Hepatocyte (in vitro differentiated cells): ENCODE measurements around the gene SLC13A2. TPM values are rescaled to one million over a fixed set of nuclear protein-coding genes. Genes with fewer than 3 reads are reported as not detected.

Source experiments
- DNase-seq: peaks from one replicate; pipeline ENCODE4 v3.0.0-alpha.2; 2016; ENCODE audit warnings: low spot score
- H2AFZ ChIP-seq: fragments of 200-600 bp; sonication (generic); 2 replicates; pipeline ENCODE4 v1.6.0; 2016; ENCODE audit warnings: antibody characterized with exemption, mild to moderate bottlenecking
- H3K27ac ChIP-seq: fragments of 200-600 bp; sonication (generic); 2 replicates; pipeline ENCODE4 v1.5.1; 2016; ENCODE audit warnings: mild to moderate bottlenecking
- H3K27me3 ChIP-seq: fragments of 200-600 bp; sonication (generic); 2 replicates; pipeline ENCODE4 v1.6.1; 2016
- H3K36me3 ChIP-seq: fragments of 200-600 bp; sonication (generic); replicated peaks from 2 replicates; pipeline ENCODE4 v1.5.1; 2016; ENCODE audit warnings: low read depth; ENCODE audit not compliant: insufficient read depth
- H3K4me1 ChIP-seq: fragments of 200-600 bp; sonication (generic); 2 replicates; pipeline ENCODE4 v1.5.1; 2016; ENCODE audit warnings: mild to moderate bottlenecking, moderate library complexity; ENCODE audit not compliant: insufficient read depth
- H3K4me2 ChIP-seq: fragments of 200-600 bp; sonication (generic); 2 replicates; pipeline ENCODE4 v1.6.0; 2016
- H3K4me3 ChIP-seq: fragments of 200-600 bp; sonication (generic); 2 replicates; pipeline ENCODE4 v1.5.1; 2016; ENCODE audit warnings: mild to moderate bottlenecking
- H3K79me2 ChIP-seq: fragments of 200-600 bp; sonication (generic); 2 replicates; pipeline ENCODE4 v1.6.0; 2017; ENCODE audit warnings: mild to moderate bottlenecking
- H3K9me2 ChIP-seq: fragments of 200-600 bp; sonication (generic); replicated peaks from 2 replicates; pipeline ENCODE4 v1.6.0; 2017; ENCODE audit warnings: mild to moderate bottlenecking; ENCODE audit not compliant: insufficient read depth
- H3K9me3 ChIP-seq: fragments of 200-600 bp; sonication (generic); 2 replicates; pipeline ENCODE4 v1.5.1; 2016; ENCODE audit warnings: low read depth, mild to moderate bottlenecking
- H4K20me1 ChIP-seq: fragments of 200-600 bp; sonication (generic); 2 replicates; pipeline ENCODE4 v1.6.0; 2016; ENCODE audit warnings: mild to moderate bottlenecking; ENCODE audit not compliant: insufficient read depth, poor library complexity, severe bottlenecking
- EZH2 ChIP-seq: fragments of 200-600 bp; sonication (generic); IDR thresholded peaks from 2 replicates; pipeline ENCODE4 v1.6.1; 2016; ENCODE audit warnings: antibody characterized with exemption, mild to moderate bottlenecking, borderline replicate concordance
- EZH2phosphoT487 ChIP-seq: fragments of 200-600 bp; sonication (generic); IDR thresholded peaks from one replicate; pipeline ENCODE4 v1.6.1; 2018; ENCODE audit warnings: antibody characterized with exemption, mild to moderate bottlenecking, low read depth, moderate library complexity; ENCODE audit not compliant: unreplicated experiment, severe bottlenecking
- WGBS: methylation state at CpG from one replicate; pipeline ENCODE4 v1.1.6; 2016; ENCODE audit warnings: low lambda C conversion rate; ENCODE audit errors: missing lambda C conversion rate; 5-methylcytosine and 5-hydroxymethylcytosine counted together
- polyA plus RNA-seq: library from polyadenylated mRNA; unstranded; fragments of >200 nt; fragmentation: Nextera tagmentation; extraction: Ambion mirVana; gene quantifications from 2 replicates; pipeline ENCODE4 v1.2.1, GENCODE V29; 2016
- total RNA-seq: library from RNA; depleted of rRNA; stranded (reverse); fragments of >200 nt; gene quantifications from 2 replicates; pipeline ENCODE4 v1.2.3, GENCODE V29; 2014
- TF ChIP-seq, protein P1 (sequence below): fragments of 200-600 bp; sonication (generic); IDR thresholded peaks from 2 replicates; pipeline ENCODE4 v1.5.1; 2016; ENCODE audit warnings: antibody characterized with exemption, mild to moderate bottlenecking; ENCODE audit not compliant: poor library complexity

The SLC13A2 gene
- total and polyA plus RNA-seq, 2 experiments from 2014 or later: 2.0 TPM

DNA sequence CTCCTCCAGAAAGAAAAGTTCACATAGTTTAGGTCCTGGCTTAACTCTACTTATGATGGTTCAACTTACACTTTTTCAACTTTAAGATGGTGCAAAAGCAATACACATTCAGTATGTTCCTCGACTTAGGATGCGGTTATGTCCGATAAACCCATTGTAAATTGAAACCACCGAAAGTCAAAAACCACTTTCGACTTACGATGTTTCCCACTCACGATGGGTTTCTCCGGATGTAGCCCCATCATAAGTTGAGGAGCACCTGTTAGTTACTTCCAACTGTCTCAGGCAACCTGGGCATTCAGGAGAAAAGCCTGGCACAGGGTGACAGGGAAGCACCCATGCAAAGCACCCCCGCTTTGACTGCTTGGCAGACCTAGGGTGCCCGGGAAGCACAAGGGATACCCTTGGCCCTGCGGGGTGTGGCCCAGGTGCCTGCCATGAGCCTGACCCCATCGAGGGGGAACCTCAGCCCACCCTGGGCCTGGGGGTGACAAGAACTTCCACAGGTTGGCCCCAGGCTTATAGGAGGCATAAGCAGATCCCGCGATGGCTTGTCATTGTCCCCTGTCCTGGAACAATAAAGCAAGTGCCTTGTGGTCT, 65.0 kb downstream of the SLC13A2 start:
- Histone ChIP-seq H3K4me1 (no peaks in the 10 kb centered on the region), H2AFZ (no peak overlapping the region), H3K79me2 (no peaks in the 10 kb centered on the region), H3K9me3 (no peaks in the 10 kb centered on the region), H4K20me1 (no peaks in the 10 kb centered on the region), H3K4me2 (no peak overlapping the region), H3K27ac (no peak overlapping the region), H3K4me3 (no peak overlapping the region), H3K27me3 (no peaks in the 10 kb centered on the region), H3K36me3 (no peaks in the 10 kb centered on the region), H3K9me2 (no peaks in the 10 kb centered on the region)
- no peak for DNase-seq
- 93% methylated on average over 14 of the region's 14 CpGs for WGBS
- TF ChIP-seq EZH2phosphoT487 (no peak), EZH2 (no peak)
- TF ChIP-seq, protein P1, sequence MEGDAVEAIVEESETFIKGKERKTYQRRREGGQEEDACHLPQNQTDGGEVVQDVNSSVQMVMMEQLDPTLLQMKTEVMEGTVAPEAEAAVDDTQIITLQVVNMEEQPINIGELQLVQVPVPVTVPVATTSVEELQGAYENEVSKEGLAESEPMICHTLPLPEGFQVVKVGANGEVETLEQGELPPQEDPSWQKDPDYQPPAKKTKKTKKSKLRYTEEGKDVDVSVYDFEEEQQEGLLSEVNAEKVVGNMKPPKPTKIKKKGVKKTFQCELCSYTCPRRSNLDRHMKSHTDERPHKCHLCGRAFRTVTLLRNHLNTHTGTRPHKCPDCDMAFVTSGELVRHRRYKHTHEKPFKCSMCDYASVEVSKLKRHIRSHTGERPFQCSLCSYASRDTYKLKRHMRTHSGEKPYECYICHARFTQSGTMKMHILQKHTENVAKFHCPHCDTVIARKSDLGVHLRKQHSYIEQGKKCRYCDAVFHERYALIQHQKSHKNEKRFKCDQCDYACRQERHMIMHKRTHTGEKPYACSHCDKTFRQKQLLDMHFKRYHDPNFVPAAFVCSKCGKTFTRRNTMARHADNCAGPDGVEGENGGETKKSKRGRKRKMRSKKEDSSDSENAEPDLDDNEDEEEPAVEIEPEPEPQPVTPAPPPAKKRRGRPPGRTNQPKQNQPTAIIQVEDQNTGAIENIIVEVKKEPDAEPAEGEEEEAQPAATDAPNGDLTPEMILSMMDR: no peak

DNA sequence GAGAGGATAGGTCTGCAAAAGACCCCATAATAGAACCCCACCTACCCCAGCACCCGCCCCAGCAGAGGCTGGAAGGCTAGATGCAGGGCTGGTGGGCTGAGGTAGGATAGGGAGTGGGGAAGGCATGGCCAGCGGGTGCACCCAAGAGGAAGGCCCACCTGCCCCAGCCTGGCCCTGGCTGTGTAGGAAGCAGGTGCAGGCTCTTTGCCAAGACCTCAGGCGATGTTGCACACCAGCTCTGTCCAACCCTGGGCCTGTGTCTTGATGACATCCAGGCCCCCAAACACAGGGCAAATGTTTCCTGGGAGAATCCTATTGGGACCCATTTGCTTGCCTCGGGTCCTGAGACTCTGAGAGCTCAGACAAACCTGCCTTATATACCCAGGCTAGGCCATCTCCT, 66.8 kb downstream of the SLC13A2 start:
- TF ChIP-seq, protein P1: no peak
- no peak for TF ChIP-seq EZH2
- TF ChIP-seq EZH2phosphoT487: no peak
- Histone ChIP-seq H3K4me3 (no peak overlapping the region), H3K9me3 (no peaks in the 10 kb centered on the region), H3K27ac (no peak overlapping the region), H4K20me1 (no peaks in the 10 kb centered on the region), H3K9me2 (no peaks in the 10 kb centered on the region), H3K4me1 (no peaks in the 10 kb centered on the region), H2AFZ (no peak overlapping the region), H3K27me3 (no peaks in the 10 kb centered on the region), H3K4me2 (no peak overlapping the region), H3K36me3 (no peaks in the 10 kb centered on the region), H3K79me2 (no peaks in the 10 kb centered on the region)
- WGBS: 89% methylated on average over 4 of the region's 4 CpGs
- no peak for DNase-seq

DNA sequence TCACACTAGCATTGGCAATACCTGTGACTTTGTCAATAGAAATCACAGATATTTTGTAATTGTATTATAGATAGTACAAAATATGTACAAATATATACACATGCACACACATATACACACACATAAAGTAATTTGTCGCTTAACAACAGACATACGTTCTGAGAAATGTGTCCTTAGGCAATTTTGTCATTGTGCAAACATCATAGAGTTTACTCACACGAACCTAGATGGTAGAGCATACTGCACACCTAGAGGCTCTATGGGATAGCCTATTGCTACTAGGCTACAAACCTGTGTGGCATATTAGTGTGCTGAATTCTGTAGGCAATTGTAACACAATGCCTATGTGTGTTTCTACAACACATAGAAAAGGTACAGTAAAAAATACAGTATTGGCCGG, 68.0 kb downstream of the SLC13A2 start:
- H3K27ac ChIP-seq: no peak overlapping the region
- H3K4me3 ChIP-seq: no peak overlapping the region
- no peaks in the 10 kb centered on the region for H3K36me3 ChIP-seq
- H3K9me3 ChIP-seq: no peaks in the 10 kb centered on the region
- no peak overlapping the region for H3K4me2 ChIP-seq
- no peak for DNase-seq
- 77% methylated on average over 4 of the region's 4 CpGs for WGBS
- TF ChIP-seq EZH2: no peak
- no peak for TF ChIP-seq EZH2phosphoT487
- TF ChIP-seq, protein P1: no peak
- H3K4me1 ChIP-seq: no peaks in the 10 kb centered on the region
- H3K9me2 ChIP-seq: no peaks in the 10 kb centered on the region
- no peaks in the 10 kb centered on the region for H4K20me1 ChIP-seq
- no peaks in the 10 kb centered on the region for H3K27me3 ChIP-seq
- H2AFZ ChIP-seq: no peak overlapping the region
- no peaks in the 10 kb centered on the region for H3K79me2 ChIP-seq
